Mesothelial cell of epicardium (in vitro differentiated cells): ENCODE results near the gene OR7E24. TPM values are rescaled to one million over a fixed set of nuclear protein-coding genes. Genes with fewer than 3 reads are reported as not detected.
"Not testable (repeated sequence)": the region's sequence is repeated elsewhere in the genome, so short reads cannot be mapped to it uniquely, and the experiment has no call there.

Experiments
- DNase-seq, 2 experiments: peaks; one replicate each; pipeline ENCODE4 v3.0.0; 2021; ENCODE audit warnings: low spot score in 2 of 2; ENCODE audit not compliant: unreplicated experiment in 2 of 2
- H3K27ac Mint-ChIP-seq: 2 replicates; pipeline ENCODE4 v1.8.0; 2021; ENCODE audit warnings: mixed read lengths
- H3K27me3 Mint-ChIP-seq: 2 replicates; pipeline ENCODE4 v1.8.0; 2021; ENCODE audit warnings: low read depth, mixed read lengths
- H3K36me3 Mint-ChIP-seq: 2 replicates; pipeline ENCODE4 v1.8.0; 2021; ENCODE audit warnings: mixed read lengths
- H3K4me1 Mint-ChIP-seq: 2 replicates; pipeline ENCODE4 v1.8.0; 2021; ENCODE audit warnings: mixed read lengths
- H3K4me3 Mint-ChIP-seq: 2 replicates; pipeline ENCODE4 v1.8.0; 2021; ENCODE audit warnings: mild to moderate bottlenecking, moderate library complexity, mixed read lengths
- H3K9me3 Mint-ChIP-seq: 2 replicates; pipeline ENCODE4 v1.8.0; 2021; ENCODE audit warnings: mixed read lengths
- total RNA-seq: library from RNA; stranded (reverse); gene quantifications from 3 replicates; pipeline ENCODE4 v1.2.1, GENCODE V29; 2021
- TF ChIP-seq, protein P1 (sequence below): fragments of 200-600 bp; sonication (generic); IDR thresholded peaks from one replicate; pipeline ENCODE4 v1.5.0; 2021; ENCODE audit warnings: antibody characterized with exemption; ENCODE audit not compliant: unreplicated experiment

Gene OR7E24
- not detected in 3 replicates for total RNA-seq

GRCh38 chr19:9250630-9251029, at the start of gene OR7E24:
OR7E24 (plus strand) TSS chr19:9250930; CDS start chr19:9251044, 114 bp downstream.
- Mint-ChIP-seq H3K27me3 (no peaks in the 10 kb centered on the region), H3K27ac (no peak within 1 kb of the TSS), H3K4me3 (no peak within 1 kb of the TSS), H3K9me3 (peaks cover 61% of the 10 kb centered on the region), H3K4me1 (no peaks in the 10 kb centered on the region), H3K36me3 (peaks cover 3% of the 10 kb centered on the region)
- DNase-seq = no peak
- TF ChIP-seq, protein P1, sequence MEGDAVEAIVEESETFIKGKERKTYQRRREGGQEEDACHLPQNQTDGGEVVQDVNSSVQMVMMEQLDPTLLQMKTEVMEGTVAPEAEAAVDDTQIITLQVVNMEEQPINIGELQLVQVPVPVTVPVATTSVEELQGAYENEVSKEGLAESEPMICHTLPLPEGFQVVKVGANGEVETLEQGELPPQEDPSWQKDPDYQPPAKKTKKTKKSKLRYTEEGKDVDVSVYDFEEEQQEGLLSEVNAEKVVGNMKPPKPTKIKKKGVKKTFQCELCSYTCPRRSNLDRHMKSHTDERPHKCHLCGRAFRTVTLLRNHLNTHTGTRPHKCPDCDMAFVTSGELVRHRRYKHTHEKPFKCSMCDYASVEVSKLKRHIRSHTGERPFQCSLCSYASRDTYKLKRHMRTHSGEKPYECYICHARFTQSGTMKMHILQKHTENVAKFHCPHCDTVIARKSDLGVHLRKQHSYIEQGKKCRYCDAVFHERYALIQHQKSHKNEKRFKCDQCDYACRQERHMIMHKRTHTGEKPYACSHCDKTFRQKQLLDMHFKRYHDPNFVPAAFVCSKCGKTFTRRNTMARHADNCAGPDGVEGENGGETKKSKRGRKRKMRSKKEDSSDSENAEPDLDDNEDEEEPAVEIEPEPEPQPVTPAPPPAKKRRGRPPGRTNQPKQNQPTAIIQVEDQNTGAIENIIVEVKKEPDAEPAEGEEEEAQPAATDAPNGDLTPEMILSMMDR = no peak

DNA sequence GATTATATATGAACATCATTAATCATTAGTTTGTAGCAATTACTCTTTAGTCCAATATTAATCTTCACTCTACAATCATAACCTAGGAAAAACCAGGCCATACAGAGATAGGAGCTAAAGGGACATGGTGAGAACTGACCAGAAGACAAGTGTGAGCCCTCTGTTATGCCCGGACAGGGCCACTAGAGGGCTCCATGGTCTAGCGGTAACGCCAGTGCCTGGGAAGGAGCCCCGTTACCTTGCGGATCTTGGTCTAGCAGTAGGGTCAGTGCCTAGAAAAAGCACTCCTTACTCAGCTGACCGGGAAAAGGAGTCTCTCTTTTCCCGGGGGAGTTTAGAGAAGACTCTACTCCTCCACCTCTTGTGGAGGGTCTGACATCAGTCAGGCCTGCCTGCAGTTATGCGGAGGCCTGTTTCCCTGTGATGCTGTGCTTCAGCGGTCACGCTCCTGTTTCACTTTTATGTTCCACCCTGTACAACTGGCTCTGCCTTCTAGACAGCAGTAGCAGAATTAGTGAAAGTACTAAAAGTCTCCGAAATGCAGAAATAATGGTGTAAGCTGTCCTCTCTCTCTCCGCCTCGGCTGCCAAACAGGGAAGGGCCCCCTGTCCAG, 45.1 kb upstream of the OR7E24 start:
- no peaks in the 10 kb centered on the region for H3K4me1 Mint-ChIP-seq
- TF ChIP-seq, protein P1 = peak; percentile 66
- no peak overlapping the region for H3K27ac Mint-ChIP-seq
- no peaks in the 10 kb centered on the region for H3K36me3 Mint-ChIP-seq
- DNase-seq = peak; percentile 35 to 64
- peaks cover 14% of the 10 kb centered on the region for H3K9me3 Mint-ChIP-seq
- peak overlapping the region; percentile 10 for H3K4me3 Mint-ChIP-seq
- H3K27me3 Mint-ChIP-seq = no peaks in the 10 kb centered on the region

GRCh38 chr19:9219489-9219888, 31.2 kb upstream of the OR7E24 start, which contains the start of gene OR7D4:
OR7D4 (minus strand) TSS chr19:9219589; CDS start chr19:9214837, 4,752 bp downstream.
- no peak within 1 kb of the TSS for H3K27ac Mint-ChIP-seq
- H3K27me3 Mint-ChIP-seq = no peaks in the 10 kb centered on the region
- H3K9me3 Mint-ChIP-seq = peaks cover 71% of the 10 kb centered on the region
- TF ChIP-seq, protein P1 = no peak
- H3K36me3 Mint-ChIP-seq = peaks cover 3% of the 10 kb centered on the region
- no peak within 1 kb of the TSS for H3K4me3 Mint-ChIP-seq
- H3K4me1 Mint-ChIP-seq = no peaks in the 10 kb centered on the region
- DNase-seq = no peak

DNA sequence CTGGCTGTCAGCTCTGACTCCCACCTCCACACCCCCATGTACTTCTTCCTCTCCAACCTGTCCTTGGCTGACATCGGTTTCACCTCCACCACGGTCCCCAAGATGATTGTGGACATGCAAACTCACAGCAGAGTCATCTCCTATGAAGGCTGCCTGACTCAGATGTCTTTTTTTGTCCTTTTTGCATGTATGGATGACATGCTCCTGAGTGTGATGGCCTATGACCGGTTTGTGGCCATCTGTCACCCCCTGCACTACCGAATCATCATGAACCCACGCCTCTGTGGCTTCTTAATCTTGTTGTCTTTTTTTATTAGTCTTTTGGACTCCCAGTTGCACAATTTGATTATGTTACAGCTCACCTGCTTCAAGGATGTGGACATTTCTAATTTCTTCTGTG, 506 bp downstream of the OR7E24 start:
- TF ChIP-seq, protein P1 = no peak
- Mint-ChIP-seq H3K4me1 (no peaks in the 10 kb centered on the region), H3K27me3 (no peaks in the 10 kb centered on the region), H3K27ac (no peak overlapping the region), H3K4me3 (no peak overlapping the region), H3K36me3 (peaks cover 3% of the 10 kb centered on the region), H3K9me3 (peaks cover 61% of the 10 kb centered on the region)
- no peak for DNase-seq

DNA sequence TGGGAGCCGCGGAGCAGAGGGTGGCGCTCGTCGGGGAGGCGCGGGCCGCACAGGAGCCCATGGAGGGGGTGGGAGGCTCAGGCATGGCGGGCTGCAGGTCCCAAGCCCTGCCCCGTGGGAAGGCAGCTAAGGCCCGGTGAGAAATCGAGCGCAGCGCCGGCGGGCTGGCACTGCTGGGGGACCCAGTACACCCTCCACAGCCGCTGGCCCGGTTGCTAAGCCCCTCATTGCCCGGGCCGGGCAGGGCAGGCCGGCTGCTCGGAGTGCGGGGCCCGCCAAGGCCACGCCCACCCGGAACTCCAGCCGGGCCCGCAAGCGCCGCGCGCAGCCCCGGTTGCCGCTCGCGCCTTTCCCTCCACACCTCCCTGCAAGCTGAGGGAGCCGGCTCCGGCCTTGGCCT, 32.8 kb downstream of the OR7E24 start:
- not testable (repeated sequence) for DNase-seq, H3K36me3 Mint-ChIP-seq, H3K4me3 Mint-ChIP-seq, H3K4me1 Mint-ChIP-seq, H3K27ac Mint-ChIP-seq, H3K27me3 Mint-ChIP-seq
- peaks cover 66% of the 10 kb centered on the region for H3K9me3 Mint-ChIP-seq

GRCh38 chr19:9289231-9289884, 38.6 kb downstream of the OR7E24 start:
- no peak overlapping the region for H3K27ac Mint-ChIP-seq
- no peak for DNase-seq
- H3K4me1 Mint-ChIP-seq = no peaks in the 10 kb centered on the region
- TF ChIP-seq, protein P1 = no peak
- no peak overlapping the region for H3K4me3 Mint-ChIP-seq
- peaks cover 45% of the 10 kb centered on the region for H3K36me3 Mint-ChIP-seq
- no peaks in the 10 kb centered on the region for H3K27me3 Mint-ChIP-seq
- peaks cover 57% of the 10 kb centered on the region for H3K9me3 Mint-ChIP-seq
